GM12892 (cell line): ENCODE data around the gene LMLN.

Experiments used
- POLR2A ChIP-seq: IDR thresholded peaks from 2 replicates; pipeline ENCODE4 v1.6.1; 2011; ENCODE audit warnings: low read depth, low read length, control low read depth
- POLR2AphosphoS5 ChIP-seq: IDR thresholded peaks from 2 replicates; pipeline ENCODE4 v1.6.1; 2011; ENCODE audit warnings: low read depth, low read length, control low read depth
- TAF1 ChIP-seq: IDR thresholded peaks from 2 replicates; pipeline ENCODE4 v1.6.1; 2011; ENCODE audit warnings: low read depth, mild to moderate bottlenecking, control low read depth, low read length, borderline replicate concordance

- TF ChIP-seq POLR2A, result no peak
- TF ChIP-seq TAF1, result no peak
- no peak for TF ChIP-seq POLR2AphosphoS5
Measured at GRCh38 chr3:198019115-198019514, 59.1 kb downstream of the LMLN start.
